ENCODE results near the gene GPR62. TPM values are rescaled to one million over a fixed set of nuclear protein-coding genes. Genes with fewer than 3 reads are reported as not detected.

The GPR62 gene
- total and polyA plus RNA-seq, 9 of the 15 experiments (the other 6 are each of a cell fraction or from before 2014, with no cell fraction given): not detected

DNA sequence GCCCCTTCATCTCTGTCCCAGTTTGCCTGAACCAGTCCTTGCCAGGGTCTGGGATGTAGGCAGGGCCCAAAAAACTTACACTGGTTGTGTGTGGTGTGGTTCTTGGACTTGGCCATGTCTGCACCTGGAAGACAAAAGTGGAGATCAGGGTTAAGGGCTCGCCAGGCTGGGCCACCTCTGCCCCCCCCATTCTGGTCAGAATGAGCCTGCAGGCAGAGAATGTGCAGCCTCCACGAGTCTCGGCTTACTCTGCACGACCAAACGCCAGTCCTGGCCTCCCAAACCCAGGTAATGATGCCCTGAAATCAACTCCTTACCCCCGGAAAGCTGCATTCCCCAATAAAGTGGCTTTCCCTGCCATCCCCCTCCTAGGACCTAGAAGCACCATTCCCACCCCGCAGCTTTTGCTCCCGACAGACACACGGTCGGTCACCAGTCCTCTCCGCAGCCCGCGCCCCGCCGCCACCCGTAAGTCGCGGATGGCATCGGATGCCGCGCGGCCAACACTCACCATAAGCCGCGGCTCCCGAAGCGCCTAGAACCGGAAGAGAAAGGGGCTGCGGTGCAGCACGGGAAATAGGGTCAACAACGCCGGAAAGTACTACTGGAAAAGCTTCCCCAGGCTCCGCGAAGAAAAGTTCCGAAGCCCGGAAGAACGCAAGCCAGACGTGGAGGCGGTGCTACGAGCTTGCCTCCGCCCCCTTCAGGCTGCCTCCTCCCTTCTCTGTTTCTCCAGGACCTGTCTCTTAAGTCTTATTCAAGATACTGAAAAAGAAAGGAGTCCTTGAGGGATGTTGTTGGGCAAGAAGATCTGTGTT is 40.4 kb downstream of the GPR62 start, which contains the start of gene RPL29 (continued):
- 0 out of 2 replicates have a peak, but pooled peaks have one; percentile 25 for TF ChIP-seq ZNF384 (IDR thresholded peaks at IDR 0.05; ENCODE audit: low read depth, low read length)
- no peak for TF ChIP-seq TSHZ1 (CRISPR knock-in tag; IDR thresholded peaks at IDR 0.05)
- TF ChIP-seq TRIM24 (IDR thresholded peaks at IDR 0.05): peak in 1 of 2 experiments; percentile 97; a peak in 2 of 4 replicates
- TF ChIP-seq CBX3 (IDR thresholded peaks at IDR 0.05; ENCODE audit: borderline replicate concordance in 1 of 2, low read length in 2 of 2): peak in 1 of 2 experiments; percentile 65; a peak in 1 of 3 replicates
- TF ChIP-seq LCOR (CRISPR knock-in tag; IDR thresholded peaks at IDR 0.05): peak; percentile 64; the same call in 1 of the 2 replicates
- TF ChIP-seq, protein P1, sequence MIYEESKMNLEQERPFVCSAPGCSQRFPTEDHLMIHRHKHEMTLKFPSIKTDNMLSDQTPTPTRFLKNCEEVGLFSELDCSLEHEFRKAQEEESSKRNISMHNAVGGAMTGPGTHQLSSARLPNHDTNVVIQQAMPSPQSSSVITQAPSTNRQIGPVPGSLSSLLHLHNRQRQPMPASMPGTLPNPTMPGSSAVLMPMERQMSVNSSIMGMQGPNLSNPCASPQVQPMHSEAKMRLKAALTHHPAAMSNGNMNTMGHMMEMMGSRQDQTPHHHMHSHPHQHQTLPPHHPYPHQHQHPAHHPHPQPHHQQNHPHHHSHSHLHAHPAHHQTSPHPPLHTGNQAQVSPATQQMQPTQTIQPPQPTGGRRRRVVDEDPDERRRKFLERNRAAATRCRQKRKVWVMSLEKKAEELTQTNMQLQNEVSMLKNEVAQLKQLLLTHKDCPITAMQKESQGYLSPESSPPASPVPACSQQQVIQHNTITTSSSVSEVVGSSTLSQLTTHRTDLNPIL (CRISPR knock-in tag; IDR thresholded peaks at IDR 0.05): no peak
- TF ChIP-seq CHAMP1 (IDR thresholded peaks at IDR 0.05): 0 out of 2 replicates have a peak, but pooled peaks have one; percentile 13
- TF ChIP-seq FOXK1 (CRISPR knock-in tag; IDR thresholded peaks at IDR 0.05; ENCODE audit: borderline replicate concordance): no peak
- TF ChIP-seq, protein P2, sequence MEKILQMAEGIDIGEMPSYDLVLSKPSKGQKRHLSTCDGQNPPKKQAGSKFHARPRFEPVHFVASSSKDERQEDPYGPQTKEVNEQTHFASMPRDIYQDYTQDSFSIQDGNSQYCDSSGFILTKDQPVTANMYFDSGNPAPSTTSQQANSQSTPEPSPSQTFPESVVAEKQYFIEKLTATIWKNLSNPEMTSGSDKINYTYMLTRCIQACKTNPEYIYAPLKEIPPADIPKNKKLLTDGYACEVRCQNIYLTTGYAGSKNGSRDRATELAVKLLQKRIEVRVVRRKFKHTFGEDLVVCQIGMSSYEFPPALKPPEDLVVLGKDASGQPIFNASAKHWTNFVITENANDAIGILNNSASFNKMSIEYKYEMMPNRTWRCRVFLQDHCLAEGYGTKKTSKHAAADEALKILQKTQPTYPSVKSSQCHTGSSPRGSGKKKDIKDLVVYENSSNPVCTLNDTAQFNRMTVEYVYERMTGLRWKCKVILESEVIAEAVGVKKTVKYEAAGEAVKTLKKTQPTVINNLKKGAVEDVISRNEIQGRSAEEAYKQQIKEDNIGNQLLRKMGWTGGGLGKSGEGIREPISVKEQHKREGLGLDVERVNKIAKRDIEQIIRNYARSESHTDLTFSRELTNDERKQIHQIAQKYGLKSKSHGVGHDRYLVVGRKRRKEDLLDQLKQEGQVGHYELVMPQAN (IDR thresholded peaks at IDR 0.05; ENCODE audit: borderline replicate concordance): peak; percentile 74; the same call in 1 of the 2 replicates
- TF ChIP-seq ZMIZ1 (IDR thresholded peaks at IDR 0.05; ENCODE audit: low read depth in 2 of 2, low read length in 2 of 2): peak in 1 of 2 experiments; percentile 61; a peak in 1 of 4 replicates
- peak; percentile 60; the same call in 1 of the 2 replicates for TF ChIP-seq ZNF76 (CRISPR knock-in tag; IDR thresholded peaks at IDR 0.05; ENCODE audit: borderline replicate concordance)
- TF ChIP-seq ZNF184 (CRISPR knock-in tag; IDR thresholded peaks at IDR 0.05): no peak

All from K562 (cell line).